Endodermal cell (in vitro differentiated cells): ENCODE data around the gene SUOX. TPM values are rescaled to one million over a fixed set of nuclear protein-coding genes. Genes with fewer than 3 reads are reported as not detected.
"Not testable (repeated sequence)": the region's sequence is repeated elsewhere in the genome, so short reads cannot be mapped to it uniquely, and the experiment has no call there.

ENCODE experiments used
- DNase-seq: peaks from one replicate; pipeline ENCODE4 v3.0.0-alpha.2; 2017
- H3K27ac ChIP-seq: 2 replicates; pipeline ENCODE4 v1.5.1; 2013; ENCODE audit warnings: mild to moderate bottlenecking, low read depth, low read length, moderate library complexity
- H3K27me3 ChIP-seq: 2 replicates; pipeline ENCODE4 v1.6.1; 2013; ENCODE audit warnings: mild to moderate bottlenecking, low read length, moderate library complexity; ENCODE audit not compliant: insufficient read depth, control insufficient read depth, poor library complexity, severe bottlenecking
- H3K36me3 ChIP-seq: 2 replicates; pipeline ENCODE4 v1.7.0; 2013; ENCODE audit warnings: mild to moderate bottlenecking, low read length, moderate library complexity; ENCODE audit not compliant: control insufficient read depth, insufficient read depth
- H3K4me1 ChIP-seq: one replicate; pipeline ENCODE4 v1.7.0; 2013; ENCODE audit warnings: low read length; ENCODE audit not compliant: control insufficient read depth, insufficient read depth
- H3K4me3 ChIP-seq: 2 replicates; pipeline ENCODE4 v1.5.1; 2013; ENCODE audit warnings: mild to moderate bottlenecking, low read length, moderate library complexity
- H3K9ac ChIP-seq: 2 replicates; pipeline ENCODE4 v1.6.1; 2013; ENCODE audit warnings: mild to moderate bottlenecking, low read length, moderate library complexity; ENCODE audit not compliant: poor library complexity, severe bottlenecking; ENCODE audit errors: extremely low read depth
- H3K9me3 ChIP-seq: 2 replicates; pipeline ENCODE4 v1.6.1; 2013; ENCODE audit warnings: mild to moderate bottlenecking, low read length, moderate library complexity; ENCODE audit not compliant: control insufficient read depth
- H3K27ac Mint-ChIP-seq: 2 replicates; pipeline ENCODE4 v1.8.0; 2020; ENCODE audit warnings: mixed read lengths
- H3K27me3 Mint-ChIP-seq: 2 replicates; pipeline ENCODE4 v1.8.0; 2021; ENCODE audit warnings: mild to moderate bottlenecking, mixed read lengths; ENCODE audit not compliant: insufficient read depth
- H3K36me3 Mint-ChIP-seq: 2 replicates; pipeline ENCODE4 v1.8.0; 2020; ENCODE audit warnings: low read depth, mixed read lengths
- H3K4me1 Mint-ChIP-seq: 2 replicates; pipeline ENCODE4 v1.8.0; 2020; ENCODE audit warnings: mixed read lengths
- H3K4me3 Mint-ChIP-seq: 2 replicates; pipeline ENCODE4 v1.8.0; 2020; ENCODE audit warnings: mild to moderate bottlenecking, moderate library complexity, mixed read lengths
- H3K9me3 Mint-ChIP-seq: 2 replicates; pipeline ENCODE4 v1.8.0; 2020; ENCODE audit warnings: mild to moderate bottlenecking, mixed read lengths
- WGBS, 2 experiments: methylation state at CpG; one replicate each; pipeline versions ENCODE4 v1.1.5 to v1.1.7; 2013; ENCODE audit warnings: missing lambda C conversion rate in 2 of 2, mixed read lengths in 1 of 2; ENCODE audit not compliant: insufficient coverage in 1 of 2, insufficient read length in 1 of 2; 5-methylcytosine and 5-hydroxymethylcytosine counted together
- total RNA-seq, 2 donors: library from RNA; stranded (reverse); fragmentation: NEBNext Ultra II Directional in 1 of 2; extraction: Animal tissue kit (Norgen Biotek cat#: 25700) in 1 of 2; gene quantifications; 2 replicates in 1 of 2; 3 replicates in 1 of 2; pipeline ENCODE4 v1.2.1, GENCODE V29; 2021
- TF ChIP-seq, protein P1 (sequence below): fragments of 200-600 bp; sonication (generic); conservative IDR thresholded peaks from 2 replicates; pipeline ENCODE4 v1.5.0; 2021; ENCODE audit warnings: antibody characterized with exemption, mild to moderate bottlenecking

SUOX gene
- total RNA-seq, 2 donors from 2014 or later: 23.2 to 27.5 TPM

DNA sequence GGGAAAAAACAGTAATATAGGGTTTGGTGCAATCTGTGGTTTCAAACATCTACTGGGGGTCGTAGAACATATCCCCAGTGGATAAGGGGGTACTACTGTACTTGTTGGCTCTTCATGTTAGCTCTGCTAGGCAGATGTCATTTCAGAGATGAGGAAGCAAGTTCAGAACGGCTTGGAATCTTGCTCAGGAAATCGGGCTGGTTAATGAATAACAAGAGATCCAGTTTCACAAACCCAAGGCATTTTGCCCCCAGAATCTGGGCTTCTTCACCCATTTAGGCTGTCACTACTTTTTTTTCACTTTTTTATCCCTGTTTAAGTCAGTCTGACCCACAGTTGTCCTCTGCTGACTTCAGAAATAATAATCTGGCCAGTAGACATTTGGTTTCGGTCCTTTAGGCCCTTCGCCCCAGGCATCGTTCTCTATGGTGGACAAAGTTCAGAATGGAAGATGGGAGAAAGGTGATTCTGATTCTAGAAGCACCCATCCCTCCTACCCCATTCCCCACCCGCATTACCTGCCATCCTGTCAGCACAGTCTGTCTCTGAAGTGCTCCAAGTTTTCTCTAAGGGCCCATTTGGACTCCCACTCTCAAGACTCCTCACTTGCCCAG, 4.5 kb downstream of the SUOX start:
- no peak overlapping the region for H3K27ac ChIP-seq
- H3K4me1 Mint-ChIP-seq: peaks cover 17% of the 10 kb centered on the region
- H3K4me3 Mint-ChIP-seq: no peak overlapping the region
- TF ChIP-seq, protein P1, sequence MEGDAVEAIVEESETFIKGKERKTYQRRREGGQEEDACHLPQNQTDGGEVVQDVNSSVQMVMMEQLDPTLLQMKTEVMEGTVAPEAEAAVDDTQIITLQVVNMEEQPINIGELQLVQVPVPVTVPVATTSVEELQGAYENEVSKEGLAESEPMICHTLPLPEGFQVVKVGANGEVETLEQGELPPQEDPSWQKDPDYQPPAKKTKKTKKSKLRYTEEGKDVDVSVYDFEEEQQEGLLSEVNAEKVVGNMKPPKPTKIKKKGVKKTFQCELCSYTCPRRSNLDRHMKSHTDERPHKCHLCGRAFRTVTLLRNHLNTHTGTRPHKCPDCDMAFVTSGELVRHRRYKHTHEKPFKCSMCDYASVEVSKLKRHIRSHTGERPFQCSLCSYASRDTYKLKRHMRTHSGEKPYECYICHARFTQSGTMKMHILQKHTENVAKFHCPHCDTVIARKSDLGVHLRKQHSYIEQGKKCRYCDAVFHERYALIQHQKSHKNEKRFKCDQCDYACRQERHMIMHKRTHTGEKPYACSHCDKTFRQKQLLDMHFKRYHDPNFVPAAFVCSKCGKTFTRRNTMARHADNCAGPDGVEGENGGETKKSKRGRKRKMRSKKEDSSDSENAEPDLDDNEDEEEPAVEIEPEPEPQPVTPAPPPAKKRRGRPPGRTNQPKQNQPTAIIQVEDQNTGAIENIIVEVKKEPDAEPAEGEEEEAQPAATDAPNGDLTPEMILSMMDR: no peak
- H3K27me3 ChIP-seq: no peaks in the 10 kb centered on the region
- no peak for DNase-seq
- H3K27me3 Mint-ChIP-seq: no peaks in the 10 kb centered on the region
- peaks cover 16% of the 10 kb centered on the region for H3K9me3 Mint-ChIP-seq
- peaks cover 43% of the 10 kb centered on the region for H3K36me3 ChIP-seq
- 93 to 94% methylated on average over 4 to 7 of the region's 7 CpGs for WGBS, 2 experiments
- no peak overlapping the region for H3K9ac ChIP-seq
- peaks cover 50% of the 10 kb centered on the region for H3K36me3 Mint-ChIP-seq
- H3K9me3 ChIP-seq: peaks cover 37% of the 10 kb centered on the region
- H3K4me1 ChIP-seq: no peaks in the 10 kb centered on the region
- H3K27ac Mint-ChIP-seq: no peak overlapping the region
- peak overlapping the region; percentile 74 for H3K4me3 ChIP-seq

DNA sequence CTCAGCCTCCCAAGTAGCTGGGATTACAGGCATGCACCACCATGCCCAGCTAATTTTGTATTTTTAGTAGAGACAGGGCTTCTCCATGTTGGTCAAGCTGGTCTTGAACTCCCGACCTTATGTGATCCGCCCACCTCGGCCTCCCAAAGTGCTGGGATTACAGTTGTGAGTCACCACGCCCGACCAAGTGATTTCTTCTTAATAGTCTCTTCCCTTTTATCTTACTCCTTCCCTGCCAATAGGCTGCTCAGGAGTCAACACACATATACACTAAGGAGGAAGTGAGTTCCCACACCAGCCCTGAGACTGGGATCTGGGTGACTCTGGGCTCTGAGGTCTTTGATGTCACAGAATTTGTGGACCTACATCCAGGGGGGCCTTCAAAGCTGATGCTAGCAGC, 6.3 kb downstream of the SUOX start:
- not testable (repeated sequence) for H3K27ac ChIP-seq, H3K4me3 ChIP-seq, H3K27me3 ChIP-seq, H3K9ac ChIP-seq, H3K27ac Mint-ChIP-seq, H3K4me1 ChIP-seq, DNase-seq, H3K4me3 Mint-ChIP-seq, H3K27me3 Mint-ChIP-seq
- Histone ChIP-seq H3K36me3 (peaks cover 43% of the 10 kb centered on the region), H3K9me3 (peaks cover 35% of the 10 kb centered on the region)
- peaks cover 49% of the 10 kb centered on the region for H3K36me3 Mint-ChIP-seq
- H3K4me1 Mint-ChIP-seq: peaks cover 20% of the 10 kb centered on the region
- 93 to 100% methylated on average over 5 of the region's 5 CpGs for WGBS, 2 experiments
- peaks cover 16% of the 10 kb centered on the region for H3K9me3 Mint-ChIP-seq

DNA sequence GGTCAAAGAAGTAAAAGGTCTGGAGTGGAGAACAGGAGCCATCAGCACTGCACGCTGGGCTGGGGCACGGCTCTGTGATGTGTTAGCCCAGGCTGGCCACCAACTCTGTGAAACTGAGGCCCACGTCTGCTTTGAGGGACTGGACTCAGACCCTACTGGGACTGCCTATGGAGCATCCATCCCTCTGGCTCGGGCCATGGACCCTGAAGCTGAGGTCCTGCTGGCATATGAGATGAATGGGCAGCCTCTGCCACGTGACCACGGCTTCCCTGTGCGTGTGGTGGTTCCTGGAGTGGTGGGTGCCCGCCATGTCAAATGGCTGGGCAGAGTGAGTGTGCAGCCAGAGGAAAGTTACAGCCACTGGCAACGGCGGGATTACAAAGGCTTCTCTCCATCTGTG, 7.1 kb downstream of the SUOX start:
- Histone ChIP-seq H3K27ac (no peak overlapping the region), H3K4me3 (no peak overlapping the region), H3K9me3 (peaks cover 26% of the 10 kb centered on the region), H3K36me3 (peaks cover 43% of the 10 kb centered on the region), H3K27me3 (no peaks in the 10 kb centered on the region), H3K9ac (no peak overlapping the region), H3K4me1 (no peaks in the 10 kb centered on the region)
- no peak for DNase-seq
- no peak overlapping the region for H3K27ac Mint-ChIP-seq
- H3K36me3 Mint-ChIP-seq: peaks cover 43% of the 10 kb centered on the region
- WGBS, 2 experiments: 95 to 97% methylated on average over 10 of the region's 10 CpGs
- peaks cover 20% of the 10 kb centered on the region for H3K4me1 Mint-ChIP-seq
- no peaks in the 10 kb centered on the region for H3K27me3 Mint-ChIP-seq
- H3K4me3 Mint-ChIP-seq: no peak overlapping the region
- H3K9me3 Mint-ChIP-seq: peaks cover 14% of the 10 kb centered on the region
- TF ChIP-seq, protein P1: no peak
